HG03575 (cell line): ENCODE measurements around the gene PXMP4.
A peak's percentile ranks its signal among the peaks of the same experiment; 100 is the strongest.
"Not testable (repeated sequence)": the region's sequence is repeated elsewhere in the genome, so short reads cannot be mapped to it uniquely, and the experiment has no call there.

Experiments used
- ATAC-seq: cut with Tn5 transposase; IDR thresholded peaks from one replicate; pipeline ENCODE4 v1.9.1; 2021; ENCODE audit not compliant: unreplicated experiment, insufficient number of reproducible peaks, low FRiP score; ENCODE audit errors: extremely low read depth

PXMP4 gene, protein sequence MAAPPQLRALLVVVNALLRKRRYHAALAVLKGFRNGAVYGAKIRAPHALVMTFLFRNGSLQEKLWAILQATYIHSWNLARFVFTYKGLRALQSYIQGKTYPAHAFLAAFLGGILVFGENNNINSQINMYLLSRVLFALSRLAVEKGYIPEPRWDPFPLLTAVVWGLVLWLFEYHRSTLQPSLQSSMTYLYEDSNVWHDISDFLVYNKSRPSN

GRCh38 chr20:33719989-33720709 is at the start of gene PXMP4:
PXMP4 (minus strand) TSS chr20:33720310; CDS start chr20:33720207, 103 bp downstream.
- peak; percentile 91 for ATAC-seq

DNA sequence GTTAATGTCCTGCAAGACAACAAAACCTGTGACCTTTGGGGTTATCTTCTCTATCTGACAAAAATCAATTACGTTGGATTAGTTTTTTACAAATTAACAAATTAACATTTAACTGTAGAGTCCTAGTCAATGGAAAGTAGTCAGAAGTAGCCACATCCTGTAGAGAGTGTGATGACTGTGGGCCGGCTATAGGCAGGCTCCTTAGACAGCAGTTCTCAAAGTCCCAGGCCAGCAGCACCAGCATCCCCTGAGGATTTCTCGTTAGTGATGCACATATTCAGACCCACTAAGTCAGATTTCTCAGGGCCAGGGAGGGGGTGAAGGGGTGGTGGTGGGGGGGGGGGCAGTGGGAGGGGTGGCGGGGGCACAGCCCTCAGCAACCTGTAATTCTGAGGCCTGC is 48.9 kb upstream of the PXMP4 start:
- ATAC-seq = no peak

DNA sequence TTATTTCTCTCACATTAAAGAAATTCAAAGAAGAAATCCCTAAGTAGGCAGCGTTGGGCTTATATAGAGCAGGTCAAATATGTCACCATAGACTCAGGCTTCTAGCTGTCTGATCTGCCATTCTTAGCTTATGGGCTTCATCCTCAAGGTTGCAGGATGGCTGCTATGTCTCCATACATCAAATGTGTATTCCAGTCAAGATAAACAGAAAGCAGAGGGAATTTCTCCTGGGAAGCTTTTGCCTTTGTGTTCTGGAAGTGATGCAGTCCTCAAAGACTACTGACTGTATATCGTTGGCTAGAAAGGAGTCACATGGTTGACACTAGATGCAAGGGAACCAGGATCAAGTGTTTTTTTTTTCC is 47.6 kb upstream of the PXMP4 start:
- no peak for ATAC-seq

GRCh38 chr20:33766686-33767085 is 46.6 kb upstream of the PXMP4 start:
- no peak for ATAC-seq

GRCh38 chr20:33765592-33765991 is 45.5 kb upstream of the PXMP4 start:
- no peak for ATAC-seq

GRCh38 chr20:33765099-33765498 is 45.0 kb upstream of the PXMP4 start:
- ATAC-seq = no peak

- ATAC-seq = no peak
Measured at GRCh38 chr20:33761698-33762250, 41.7 kb upstream of the PXMP4 start.

GRCh38 chr20:33757458-33757857 is 37.3 kb upstream of the PXMP4 start:
- no peak for ATAC-seq

- no peak for ATAC-seq
Measured at GRCh38 chr20:33757046-33757445, 36.9 kb upstream of the PXMP4 start.

DNA sequence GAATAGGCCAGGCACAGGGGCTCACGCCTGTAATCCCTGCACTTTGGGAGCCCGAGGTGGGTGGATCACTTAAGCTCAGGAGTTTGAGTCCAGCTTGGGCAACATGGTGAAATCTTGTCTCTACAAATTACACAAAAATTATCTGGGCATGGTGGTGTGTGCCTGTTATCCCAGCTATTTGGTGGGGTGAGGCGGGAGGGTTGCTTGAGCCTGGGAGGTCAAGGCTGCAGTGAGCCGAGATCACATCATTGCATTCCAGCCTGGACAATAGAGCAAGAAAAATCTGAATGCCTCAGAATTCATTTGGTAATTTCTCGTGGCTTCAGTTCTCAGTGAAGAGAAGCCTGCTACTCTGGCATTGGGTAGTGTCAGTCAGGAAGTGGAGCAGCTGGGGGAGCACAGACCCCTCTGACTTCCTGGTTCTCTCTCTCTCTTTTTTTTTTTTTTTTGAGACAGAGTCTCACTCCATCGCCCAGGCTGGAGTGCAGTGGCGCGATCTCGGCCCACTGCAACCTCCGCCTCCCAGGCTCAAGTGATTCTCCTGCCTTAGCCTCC is 35.9 kb upstream of the PXMP4 start:
- ATAC-seq = not testable (repeated sequence)

DNA sequence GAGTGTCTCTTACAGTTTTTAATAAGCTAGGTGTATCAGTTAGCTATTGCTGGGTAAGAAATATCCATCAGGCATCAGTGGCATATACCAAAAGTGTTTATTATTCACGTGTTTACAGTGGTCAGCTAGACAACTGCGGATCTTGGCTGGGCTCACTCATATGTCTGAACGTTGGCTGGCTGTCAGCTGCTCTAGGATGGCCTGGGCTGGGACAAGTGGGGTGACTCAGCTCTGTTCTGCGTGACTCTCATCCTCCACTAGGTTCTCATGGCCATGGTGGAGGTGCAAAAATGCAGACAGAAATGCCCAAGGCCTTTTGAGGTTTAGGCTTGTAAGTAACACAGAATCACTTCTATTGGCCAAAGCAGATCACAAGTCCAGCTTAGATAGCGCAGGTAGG is 33.7 kb upstream of the PXMP4 start:
- no peak for ATAC-seq

DNA sequence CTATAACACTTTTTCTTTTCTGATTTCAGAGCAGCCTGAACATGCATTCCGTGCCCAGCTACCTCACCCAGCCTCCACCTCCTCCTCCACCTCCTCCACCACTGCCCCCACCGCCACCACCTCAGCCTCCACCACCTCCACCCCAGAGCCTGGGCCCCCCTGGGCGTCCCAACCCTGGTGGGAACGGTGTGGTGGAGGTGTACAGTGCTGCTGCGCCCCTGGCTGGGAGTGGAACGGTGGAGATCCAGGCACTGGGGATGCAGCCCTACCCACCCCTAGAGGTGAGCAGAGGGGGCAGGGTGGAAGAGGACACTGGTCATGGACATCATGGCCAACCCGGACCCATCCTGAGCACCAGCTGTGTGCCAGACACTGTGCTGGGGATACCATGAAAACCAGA is 33.0 kb upstream of the PXMP4 start:
- ATAC-seq = no peak

- ATAC-seq = no peak
Measured at GRCh38 chr20:33751775-33752174, 31.7 kb upstream of the PXMP4 start.

DNA sequence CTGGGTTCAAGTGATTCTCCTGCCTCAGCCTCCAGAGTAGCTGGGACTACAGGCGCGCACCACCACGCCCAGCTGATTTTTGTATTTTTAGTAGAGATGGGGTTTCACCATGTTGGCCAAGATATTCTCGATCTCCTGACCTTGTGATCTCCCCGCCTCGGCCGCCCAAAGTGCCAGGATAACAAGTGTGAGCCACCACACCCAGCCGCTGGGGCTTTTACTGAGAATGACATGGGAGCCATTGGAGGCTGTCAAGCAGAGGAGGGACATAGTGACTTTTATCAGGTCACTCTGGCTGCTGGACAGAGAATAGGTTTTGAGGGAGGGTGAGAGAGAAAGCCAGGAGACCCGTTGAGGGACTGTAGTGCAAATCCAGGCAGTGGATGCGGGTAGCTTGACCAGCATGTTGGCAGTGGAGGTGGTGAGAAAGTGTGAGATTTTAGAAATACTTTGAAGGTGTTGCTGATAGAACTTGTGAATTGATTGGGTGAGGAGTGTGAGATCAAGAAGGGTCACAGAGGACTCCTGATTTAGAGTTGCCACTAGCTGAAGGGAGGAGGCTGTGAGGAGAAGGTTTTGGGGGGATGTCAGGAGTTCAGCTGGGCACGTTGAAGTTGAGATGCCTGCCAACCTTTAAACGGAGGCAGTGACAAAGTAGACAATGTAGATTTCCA is 26.4 kb upstream of the PXMP4 start:
- ATAC-seq = no peak

DNA sequence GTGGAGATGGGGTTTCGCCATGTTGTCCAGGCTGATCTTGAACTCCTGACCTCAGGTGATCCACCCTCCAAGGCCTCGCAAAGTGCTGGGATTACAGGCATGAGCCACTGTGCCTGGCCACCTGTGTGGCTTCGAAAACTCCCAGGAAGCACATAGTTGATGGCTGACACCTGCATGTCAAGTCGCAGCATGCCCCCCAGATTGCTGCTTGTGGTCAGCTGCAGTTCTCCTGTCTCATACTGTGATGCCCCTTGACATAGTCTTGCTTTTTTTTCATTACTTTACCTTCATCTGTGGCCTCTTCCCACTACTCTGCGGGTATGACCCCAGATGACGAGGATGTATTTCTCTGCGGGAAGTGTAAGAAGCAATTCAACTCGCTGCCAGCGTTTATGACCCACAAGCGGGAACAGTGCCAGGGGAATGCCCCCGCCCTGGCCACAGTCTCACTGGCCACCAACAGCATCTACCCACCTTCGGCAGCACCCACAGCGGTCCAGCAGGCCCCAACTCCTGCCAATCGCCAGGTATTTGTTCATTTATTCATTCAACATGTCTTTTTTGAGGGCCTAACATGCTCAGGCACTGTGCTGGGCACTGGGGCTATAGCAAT is 24.8 kb upstream of the PXMP4 start:
- no peak for ATAC-seq

- ATAC-seq = no peak
Measured at GRCh38 chr20:33744181-33744580, 24.1 kb upstream of the PXMP4 start.

- no peak for ATAC-seq
Measured at GRCh38 chr20:33740189-33740588, 20.1 kb upstream of the PXMP4 start.

DNA sequence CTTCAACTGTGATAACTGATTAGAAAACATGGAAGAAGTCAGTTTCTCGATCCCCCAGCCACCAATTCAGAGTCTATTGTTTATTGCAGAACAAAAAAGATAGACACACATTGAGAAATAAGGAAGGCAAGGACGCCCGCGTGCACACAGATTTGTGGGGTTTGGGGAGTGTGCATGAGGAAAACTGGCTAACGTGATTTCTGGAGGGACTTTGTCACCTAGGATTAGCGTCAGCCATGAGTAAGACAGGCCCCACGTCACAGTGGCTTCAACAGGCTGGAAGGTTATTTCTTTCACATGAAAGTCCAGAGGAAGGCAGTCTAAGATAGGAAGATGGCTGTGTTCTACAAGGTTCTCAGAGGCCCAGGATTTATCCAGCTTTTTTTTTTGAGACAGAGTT is 19.4 kb upstream of the PXMP4 start:
- ATAC-seq = no peak

GRCh38 chr20:33736962-33737361 is 16.9 kb upstream of the PXMP4 start:
- ATAC-seq = no peak
